ENCODE results near the gene ZNRF3.
"Not testable (repeated sequence)": the region's sequence is repeated elsewhere in the genome, so short reads cannot be mapped to it uniquely, and the experiment has no call there.

The ZNRF3 gene

GRCh38 chr22:28869736-28870135 is 13.6 kb upstream of the ZNRF3 start:
- H3K36me3 Mint-ChIP-seq (ENCODE audit: low read depth) = no peaks in the 10 kb centered on the region
- H3K4me1 Mint-ChIP-seq (ENCODE audit: low read depth) = peaks cover 5% of the 10 kb centered on the region
- H3K27me3 Mint-ChIP-seq (ENCODE audit: low read depth) = peaks cover 7% of the 10 kb centered on the region
- H3K27ac Mint-ChIP-seq = no peak overlapping the region
- DNase-seq (ENCODE audit: low spot score) = no peak
- no peak overlapping the region for H3K4me3 Mint-ChIP-seq
- no peaks in the 10 kb centered on the region for H3K9me3 Mint-ChIP-seq

GRCh38 chr22:28873183-28873963 is 10.0 kb upstream of the ZNRF3 start:
- H3K27ac Mint-ChIP-seq = no peak overlapping the region
- no peak overlapping the region for H3K4me3 Mint-ChIP-seq
- H3K27me3 Mint-ChIP-seq (ENCODE audit: low read depth) = peaks cover 10% of the 10 kb centered on the region
- no peaks in the 10 kb centered on the region for H3K36me3 Mint-ChIP-seq (ENCODE audit: low read depth)
- peaks cover 5% of the 10 kb centered on the region for H3K4me1 Mint-ChIP-seq (ENCODE audit: low read depth)
- H3K9me3 Mint-ChIP-seq = no peaks in the 10 kb centered on the region
- no peak for DNase-seq (ENCODE audit: low spot score)

- no peaks in the 10 kb centered on the region for H3K9me3 Mint-ChIP-seq
Observed at GRCh38 chr22:28874061-28874460, 9.3 kb upstream of the ZNRF3 start.

GRCh38 chr22:28874811-28875320 is 8.5 kb upstream of the ZNRF3 start:
- H3K9me3 Mint-ChIP-seq = no peaks in the 10 kb centered on the region
- peaks cover 5% of the 10 kb centered on the region for H3K4me1 Mint-ChIP-seq (ENCODE audit: low read depth)
- no peak overlapping the region for H3K4me3 Mint-ChIP-seq
- no peak for DNase-seq (ENCODE audit: low spot score)
- H3K36me3 Mint-ChIP-seq (ENCODE audit: low read depth) = no peaks in the 10 kb centered on the region
- H3K27ac Mint-ChIP-seq = no peak overlapping the region
- peaks cover 15% of the 10 kb centered on the region for H3K27me3 Mint-ChIP-seq (ENCODE audit: low read depth)

More at GRCh38 chr22:28874061-28874460, 9.3 kb upstream of the ZNRF3 start:
- Mint-ChIP-seq H3K4me3 (no peak overlapping the region), H3K4me1 (ENCODE audit: low read depth) (peaks cover 5% of the 10 kb centered on the region), H3K27ac (no peak overlapping the region), H3K27me3 (ENCODE audit: low read depth) (peaks cover 10% of the 10 kb centered on the region), H3K36me3 (ENCODE audit: low read depth) (no peaks in the 10 kb centered on the region)
- DNase-seq (ENCODE audit: low spot score) = no peak

GRCh38 chr22:28882545-28882877 is 861 bp upstream of the ZNRF3 start:
- no peak for DNase-seq (ENCODE audit: low spot score)
- H3K36me3 Mint-ChIP-seq (ENCODE audit: low read depth) = peaks cover 2% of the 10 kb centered on the region
- no peaks in the 10 kb centered on the region for H3K9me3 Mint-ChIP-seq
- peak overlapping the region; percentile 74 for H3K4me3 Mint-ChIP-seq
- no peak overlapping the region for H3K27ac Mint-ChIP-seq
- peaks cover 10% of the 10 kb centered on the region for H3K4me1 Mint-ChIP-seq (ENCODE audit: low read depth)
- H3K27me3 Mint-ChIP-seq (ENCODE audit: low read depth) = peaks cover 62% of the 10 kb centered on the region

GRCh38 chr22:28883657-28883916 is 215 bp downstream of the ZNRF3 start:
- no peak overlapping the region for H3K4me3 Mint-ChIP-seq
- H3K27ac Mint-ChIP-seq = no peak overlapping the region
- peaks cover 2% of the 10 kb centered on the region for H3K36me3 Mint-ChIP-seq (ENCODE audit: low read depth)
- DNase-seq (ENCODE audit: low spot score) = no peak
- peaks cover 67% of the 10 kb centered on the region for H3K27me3 Mint-ChIP-seq (ENCODE audit: low read depth)
- H3K9me3 Mint-ChIP-seq = no peaks in the 10 kb centered on the region
- H3K4me1 Mint-ChIP-seq (ENCODE audit: low read depth) = peaks cover 10% of the 10 kb centered on the region

- Mint-ChIP-seq H3K4me3 (peak overlapping the region; percentile 30), H3K27me3 (ENCODE audit: low read depth) (peaks cover 70% of the 10 kb centered on the region), H3K9me3 (no peaks in the 10 kb centered on the region), H3K27ac (no peak overlapping the region), H3K4me1 (ENCODE audit: low read depth) (peaks cover 10% of the 10 kb centered on the region), H3K36me3 (ENCODE audit: low read depth) (peaks cover 2% of the 10 kb centered on the region)
- DNase-seq (ENCODE audit: low spot score) = no peak
Observed at GRCh38 chr22:28883917-28884746, 760 bp downstream of the ZNRF3 start.

GRCh38 chr22:28884747-28885350 is 1.5 kb downstream of the ZNRF3 start:
- H3K27ac Mint-ChIP-seq = no peak overlapping the region

GRCh38 chr22:28885939-28886338 is 2.6 kb downstream of the ZNRF3 start:
- no peak for DNase-seq (ENCODE audit: low spot score)
- H3K27me3 Mint-ChIP-seq (ENCODE audit: low read depth) = peaks cover 78% of the 10 kb centered on the region
- no peaks in the 10 kb centered on the region for H3K9me3 Mint-ChIP-seq
- no peak overlapping the region for H3K4me3 Mint-ChIP-seq
- H3K36me3 Mint-ChIP-seq (ENCODE audit: low read depth) = peaks cover 2% of the 10 kb centered on the region
- H3K4me1 Mint-ChIP-seq (ENCODE audit: low read depth) = peaks cover 10% of the 10 kb centered on the region
- no peak overlapping the region for H3K27ac Mint-ChIP-seq

More at GRCh38 chr22:28884747-28885350, 1.5 kb downstream of the ZNRF3 start:
- DNase-seq (ENCODE audit: low spot score) = no peak
- Mint-ChIP-seq H3K36me3 (ENCODE audit: low read depth) (peaks cover 2% of the 10 kb centered on the region), H3K9me3 (no peaks in the 10 kb centered on the region), H3K27me3 (ENCODE audit: low read depth) (peaks cover 73% of the 10 kb centered on the region), H3K4me3 (peak overlapping the region; percentile 30), H3K4me1 (ENCODE audit: low read depth) (peaks cover 10% of the 10 kb centered on the region)

GRCh38 chr22:28886679-28887078 is 3.3 kb downstream of the ZNRF3 start:
- not testable (repeated sequence) for DNase-seq (ENCODE audit: low spot score); H3K27ac Mint-ChIP-seq

GRCh38 chr22:28887725-28888459 is 4.5 kb downstream of the ZNRF3 start:
- no peak for DNase-seq (ENCODE audit: low spot score)
- Mint-ChIP-seq H3K9me3 (no peaks in the 10 kb centered on the region), H3K27me3 (ENCODE audit: low read depth) (peaks cover 75% of the 10 kb centered on the region), H3K4me1 (ENCODE audit: low read depth) (peaks cover 3% of the 10 kb centered on the region), H3K27ac (no peak overlapping the region), H3K36me3 (ENCODE audit: low read depth) (no peaks in the 10 kb centered on the region), H3K4me3 (no peak overlapping the region)

More at GRCh38 chr22:28886679-28887078, 3.3 kb downstream of the ZNRF3 start:
- H3K9me3 Mint-ChIP-seq; H3K36me3 Mint-ChIP-seq (ENCODE audit: low read depth); H3K4me3 Mint-ChIP-seq: not testable (repeated sequence)
- H3K27me3 Mint-ChIP-seq (ENCODE audit: low read depth) = peaks cover 80% of the 10 kb centered on the region
- peaks cover 10% of the 10 kb centered on the region for H3K4me1 Mint-ChIP-seq (ENCODE audit: low read depth)

GRCh38 chr22:28889478-28890024 is 6.2 kb downstream of the ZNRF3 start:
- Mint-ChIP-seq H3K27me3 (ENCODE audit: low read depth) (peaks cover 69% of the 10 kb centered on the region), H3K4me1 (ENCODE audit: low read depth) (peaks cover 3% of the 10 kb centered on the region), H3K4me3 (no peak overlapping the region), H3K9me3 (no peaks in the 10 kb centered on the region), H3K27ac (no peak overlapping the region), H3K36me3 (ENCODE audit: low read depth) (no peaks in the 10 kb centered on the region)
- DNase-seq (ENCODE audit: low spot score) = no peak

GRCh38 chr22:28891156-28891733 is 7.9 kb downstream of the ZNRF3 start:
- Mint-ChIP-seq H3K27me3 (ENCODE audit: low read depth) (peaks cover 60% of the 10 kb centered on the region), H3K27ac (no peak overlapping the region), H3K4me1 (ENCODE audit: low read depth) (no peaks in the 10 kb centered on the region), H3K4me3 (no peak overlapping the region), H3K36me3 (ENCODE audit: low read depth) (no peaks in the 10 kb centered on the region), H3K9me3 (no peaks in the 10 kb centered on the region)
- DNase-seq (ENCODE audit: low spot score) = no peak
